Spinal cord (tissue), 10 donors: Measurements from ENCODE around the gene XKR8. TPM values are rescaled to one million over a fixed set of nuclear protein-coding genes. Genes with fewer than 3 reads are reported as not detected.
A peak's percentile ranks its signal among the peaks of the same experiment; 100 is the strongest.
"Not testable (repeated sequence)": the region's sequence is repeated elsewhere in the genome, so short reads cannot be mapped to it uniquely, and the experiment has no call there.

Source experiments
- DNase-seq, 6 donors: peaks; one replicate each; pipeline versions ENCODE4 v3.0.0 to v3.0.0-alpha.2; 2013 to 2015; ENCODE audit warnings: low spot score in 6 of 6, low read depth in 4 of 6
- H3K27ac ChIP-seq: one replicate; pipeline ENCODE4 v1.5.1; 2013; ENCODE audit warnings: low read depth, low read length, control low read depth
- H3K27me3 ChIP-seq: one replicate; pipeline ENCODE4 v1.6.1; 2013; ENCODE audit warnings: low read length; ENCODE audit not compliant: control insufficient read depth, insufficient read depth
- H3K36me3 ChIP-seq: one replicate; pipeline ENCODE4 v1.6.1; 2013; ENCODE audit warnings: low read length; ENCODE audit not compliant: control insufficient read depth, insufficient read depth
- H3K4me1 ChIP-seq: one replicate; pipeline ENCODE4 v1.6.1; 2013; ENCODE audit warnings: low read length; ENCODE audit not compliant: control insufficient read depth, insufficient read depth
- H3K4me3 ChIP-seq: one replicate; pipeline ENCODE4 v1.5.1; 2013; ENCODE audit warnings: low read depth, low read length, control low read depth
- H3K9me3 ChIP-seq: one replicate; pipeline ENCODE4 v1.6.1; 2013; ENCODE audit warnings: low read length; ENCODE audit not compliant: control insufficient read depth, insufficient read depth
- WGBS: methylation state at CpG from one replicate; pipeline ENCODE4 v1.1.5; 2013; ENCODE audit warnings: missing lambda C conversion rate; ENCODE audit not compliant: insufficient coverage; 5-methylcytosine and 5-hydroxymethylcytosine counted together
- polyA plus RNA-seq, 2 donors: library from polyadenylated mRNA; unstranded; fragments of 120-200 nt; gene quantifications; one replicate each; pipeline ENCODE4 v1.2.1, GENCODE V29; 2013; ENCODE audit not compliant: insufficient read length in 2 of 2
- total RNA-seq, 2 donors: library from RNA; depleted of rRNA in 1 of 2; stranded (reverse); fragments of 120-200 nt in 1 of 2; fragments of >200 nt in 1 of 2; gene quantifications; one replicate each; pipeline versions ENCODE4 v1.2.3 to v1.2.4, GENCODE V29; 2013 to 2014
- donor health status: healthy.

XKR8 gene
- total and polyA plus RNA-seq, 4 donors: 2.4 to 9.9 (median 5.9) TPM

DNA sequence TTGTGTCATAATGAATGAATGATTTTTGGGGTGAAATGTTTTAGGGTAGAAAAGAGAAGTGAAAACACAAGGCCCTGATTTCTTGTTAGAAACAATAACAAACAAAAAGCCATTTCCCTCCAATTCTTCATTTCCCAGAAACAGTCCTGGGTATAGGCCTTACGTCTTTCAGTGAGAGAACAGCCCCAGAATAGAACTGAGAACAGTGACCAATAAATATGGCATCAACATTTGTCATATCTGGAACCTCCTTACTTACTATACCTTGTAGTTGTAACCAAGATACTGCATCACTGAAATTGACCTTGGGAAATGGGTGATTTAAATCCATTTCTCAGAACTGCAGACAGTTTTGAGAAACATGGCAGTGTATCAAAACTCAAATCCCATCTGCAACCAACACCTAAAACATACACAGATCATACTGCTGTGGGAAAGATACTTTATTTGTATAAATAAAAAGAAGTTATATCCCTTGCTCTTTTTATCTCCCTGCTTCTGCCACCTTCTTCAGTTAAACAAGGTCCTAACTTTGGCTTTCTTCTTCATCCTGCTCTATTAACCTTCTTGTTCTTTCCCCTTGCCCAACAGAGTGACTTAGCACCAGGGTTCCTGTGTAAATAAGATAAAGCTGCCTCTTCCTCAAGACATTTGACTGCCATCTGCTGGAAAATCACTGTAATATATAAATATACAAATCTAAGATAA lies 19.5 kb downstream of the XKR8 start:
- Histone ChIP-seq H3K4me1 (no peaks in the 10 kb centered on the region), H3K9me3 (no peaks in the 10 kb centered on the region), H3K27ac (no peak overlapping the region), H3K27me3 (no peaks in the 10 kb centered on the region), H3K36me3 (peaks cover 19% of the 10 kb centered on the region), H3K4me3 (no peak overlapping the region)
- DNase-seq: peak in 2 of 6 donors; percentile 72 to 85
- WGBS: 100% methylated on average over 1 of the region's 1 CpG

DNA sequence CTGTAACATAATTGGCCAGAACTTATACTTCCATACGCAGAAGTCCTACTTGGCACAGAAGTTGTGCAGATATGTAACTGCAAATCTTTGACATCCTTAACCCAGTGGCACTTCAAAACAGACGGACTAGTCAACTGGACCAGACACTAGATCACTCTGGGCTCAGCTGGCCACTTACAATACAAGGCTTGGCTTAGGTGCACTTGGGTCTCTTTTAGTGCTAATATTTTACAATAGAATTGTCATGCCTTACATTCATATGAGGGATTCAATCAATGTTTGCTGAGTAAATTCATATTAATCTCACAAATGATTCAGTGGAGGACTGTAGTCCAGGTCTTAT lies 20.1 kb downstream of the XKR8 start:
- 80% methylated on average over 1 of the region's 2 CpGs for WGBS
- Histone ChIP-seq H3K4me1 (no peaks in the 10 kb centered on the region), H3K27me3 (no peaks in the 10 kb centered on the region), H3K27ac (no peak overlapping the region), H3K36me3 (peaks cover 19% of the 10 kb centered on the region), H3K4me3 (no peak overlapping the region), H3K9me3 (no peaks in the 10 kb centered on the region)
- no peak for DNase-seq

DNA sequence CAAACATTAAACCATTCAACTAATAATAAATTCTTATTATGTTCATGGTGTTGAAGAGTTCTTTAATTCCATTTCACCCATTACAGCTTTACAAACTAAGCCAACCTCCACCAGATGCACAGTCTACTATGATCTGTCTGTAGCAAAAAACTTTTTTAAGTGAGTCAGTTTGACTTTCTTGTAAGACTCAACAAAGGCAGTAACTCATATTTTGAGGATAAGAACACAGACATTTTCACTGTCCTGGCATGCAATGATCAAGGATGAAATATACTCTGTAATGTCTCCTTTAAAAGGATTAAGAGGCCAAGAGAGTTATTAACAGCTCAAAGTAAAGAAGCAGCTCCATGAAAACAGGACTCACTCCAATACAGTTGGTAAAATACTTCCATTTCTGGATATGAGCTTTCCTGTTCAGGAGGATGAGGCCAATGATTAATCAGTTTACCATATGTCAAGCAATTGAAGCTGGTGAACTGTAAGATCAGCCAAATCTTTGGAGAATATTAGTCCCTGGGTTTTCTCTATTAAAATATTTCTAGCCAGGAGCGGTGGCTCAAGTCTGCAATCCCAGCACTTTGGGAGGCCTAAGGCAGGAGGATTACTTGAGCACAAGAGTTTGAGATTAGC lies 20.6 kb downstream of the XKR8 start:
- H3K9me3 ChIP-seq: no peaks in the 10 kb centered on the region
- H3K27me3 ChIP-seq: no peaks in the 10 kb centered on the region
- H3K4me1 ChIP-seq: no peaks in the 10 kb centered on the region
- no peak for DNase-seq
- peaks cover 18% of the 10 kb centered on the region for H3K36me3 ChIP-seq
- no peak overlapping the region for H3K4me3 ChIP-seq
- no peak overlapping the region for H3K27ac ChIP-seq
- WGBS: no CpG with 5 or more reads among the region's 1 CpG

DNA sequence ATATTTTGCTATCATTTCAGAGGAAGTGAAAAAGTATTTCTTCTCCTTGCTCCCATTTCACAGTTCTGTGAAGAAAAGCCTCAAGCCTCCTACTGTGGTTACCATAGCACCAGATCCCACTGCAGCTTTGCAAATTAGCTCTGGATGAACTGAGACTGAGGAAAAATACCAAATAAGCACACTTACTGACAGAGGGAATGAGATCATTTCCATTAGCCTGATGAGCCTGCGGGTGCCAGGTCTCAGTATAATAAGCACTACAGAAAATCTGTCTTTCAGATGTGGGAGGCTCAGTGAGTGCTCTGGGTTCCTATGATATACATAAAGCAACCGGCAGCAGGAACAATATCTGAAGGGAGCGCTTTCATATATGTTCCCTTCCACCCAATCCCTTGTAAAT lies 21.4 kb downstream of the XKR8 start:
- H3K9me3 ChIP-seq: no peaks in the 10 kb centered on the region
- H3K4me1 ChIP-seq: no peaks in the 10 kb centered on the region
- DNase-seq: peak in 2 of 6 donors; percentile 62 to 92
- WGBS: no CpG with 5 or more reads among the region's 3 CpGs
- no peak overlapping the region for H3K27ac ChIP-seq
- no peaks in the 10 kb centered on the region for H3K27me3 ChIP-seq
- peaks cover 21% of the 10 kb centered on the region for H3K36me3 ChIP-seq
- no peak overlapping the region for H3K4me3 ChIP-seq

DNA sequence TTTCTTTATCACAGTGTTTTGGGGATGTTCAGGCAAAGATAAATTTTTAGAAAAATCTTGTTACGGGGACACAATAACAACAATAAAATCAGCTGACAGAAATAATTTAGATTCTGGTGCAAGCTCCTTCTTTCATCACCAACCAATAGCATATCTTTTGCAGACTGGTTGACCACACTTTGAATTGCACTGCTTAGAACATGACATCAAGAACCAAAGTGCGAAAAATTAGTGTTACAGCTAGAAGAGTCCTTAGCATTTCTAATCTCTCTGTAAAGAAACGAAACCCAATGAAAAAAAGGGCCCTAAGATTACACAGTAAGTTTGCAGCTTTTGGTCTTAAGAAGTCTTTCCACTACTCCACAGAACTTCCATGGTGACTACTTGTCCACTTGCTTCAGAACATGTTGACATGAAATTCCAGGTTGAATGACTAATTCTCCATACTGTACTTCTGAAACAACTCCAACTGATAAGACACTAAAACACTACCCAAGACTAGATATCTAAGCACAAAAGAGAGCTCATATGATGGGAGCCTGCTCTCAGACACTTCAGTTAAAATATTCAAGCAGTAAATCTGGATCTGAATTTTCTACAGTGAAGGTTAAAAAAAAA lies 31.3 kb downstream of the XKR8 start:
- no CpG with 5 or more reads among the region's 3 CpGs for WGBS
- H3K36me3 ChIP-seq: peaks cover 35% of the 10 kb centered on the region
- no peaks in the 10 kb centered on the region for H3K9me3 ChIP-seq
- DNase-seq: no peak
- no peak overlapping the region for H3K27ac ChIP-seq
- H3K4me3 ChIP-seq: no peak overlapping the region
- H3K27me3 ChIP-seq: no peaks in the 10 kb centered on the region
- no peaks in the 10 kb centered on the region for H3K4me1 ChIP-seq

DNA sequence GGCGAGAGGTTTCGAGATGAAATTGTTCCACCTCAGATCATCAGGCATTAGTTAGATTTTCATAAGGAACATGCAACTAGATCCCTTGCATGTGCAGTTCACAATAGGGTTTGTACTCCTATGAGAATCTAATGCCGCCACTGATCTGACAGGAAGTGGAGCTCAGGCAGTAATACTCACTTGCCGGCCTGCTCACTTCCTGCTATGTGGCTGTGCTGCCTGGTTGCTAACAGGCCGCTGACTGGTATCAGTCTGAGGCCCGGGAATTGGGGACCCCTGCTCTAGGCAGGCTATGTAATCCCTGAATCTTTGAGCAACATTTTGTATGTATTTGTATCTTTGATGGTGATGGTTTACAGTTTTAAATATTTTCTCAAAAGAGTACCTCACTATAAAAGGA lies 32.5 kb downstream of the XKR8 start:
- no peaks in the 10 kb centered on the region for H3K4me1 ChIP-seq
- WGBS: 87% methylated on average over 3 of the region's 6 CpGs
- peaks cover 40% of the 10 kb centered on the region for H3K36me3 ChIP-seq
- no peaks in the 10 kb centered on the region for H3K27me3 ChIP-seq
- no peak for DNase-seq
- no peaks in the 10 kb centered on the region for H3K9me3 ChIP-seq
- no peak overlapping the region for H3K4me3 ChIP-seq
- H3K27ac ChIP-seq: no peak overlapping the region

DNA sequence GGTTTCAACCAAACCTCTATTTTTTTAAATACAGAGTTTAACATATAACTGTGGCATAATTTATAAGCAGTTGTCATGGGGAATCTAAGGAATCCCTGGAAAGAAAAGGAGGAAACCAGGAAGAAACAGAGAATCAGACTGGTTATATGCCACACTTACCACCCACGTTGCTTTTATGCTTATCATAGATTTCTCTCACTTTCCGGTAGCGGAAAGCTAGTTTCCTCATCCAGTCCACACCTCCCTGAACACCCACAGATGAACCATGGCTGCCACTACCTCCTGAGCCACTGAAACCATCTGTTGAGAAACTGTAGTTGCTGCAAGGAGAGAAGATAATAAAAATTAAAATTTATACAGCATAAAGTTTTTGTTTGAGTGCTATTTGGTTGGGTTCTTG lies 33.5 kb downstream of the XKR8 start:
- Histone ChIP-seq H3K36me3 (peaks cover 37% of the 10 kb centered on the region), H3K27me3 (no peaks in the 10 kb centered on the region), H3K4me1 (no peaks in the 10 kb centered on the region), H3K27ac (no peak overlapping the region), H3K4me3 (no peak overlapping the region), H3K9me3 (no peaks in the 10 kb centered on the region)
- WGBS: no CpG with 5 or more reads among the region's 3 CpGs
- no peak for DNase-seq

DNA sequence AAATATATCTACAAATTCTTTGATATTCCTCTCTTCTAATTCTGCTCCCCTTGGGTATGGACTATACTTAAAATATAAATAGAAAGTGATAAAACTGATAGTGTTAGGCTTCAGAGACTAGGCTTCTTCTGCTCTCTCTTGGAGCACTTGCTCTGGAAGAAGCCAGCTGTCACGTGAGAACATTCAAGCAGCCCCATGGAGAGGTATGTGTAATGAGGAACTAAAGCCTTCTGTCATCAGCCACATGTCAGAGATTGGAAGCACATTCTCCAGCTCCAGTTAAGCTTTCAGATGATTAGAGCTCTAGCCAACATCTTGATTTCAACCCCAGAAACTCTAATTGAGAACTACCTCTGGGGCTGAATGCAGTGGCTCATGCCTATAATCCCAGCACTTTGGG lies 34.3 kb downstream of the XKR8 start:
- Histone ChIP-seq H3K4me3 (no peak overlapping the region), H3K27ac (no peak overlapping the region), H3K27me3 (no peaks in the 10 kb centered on the region), H3K9me3 (no peaks in the 10 kb centered on the region), H3K4me1 (no peaks in the 10 kb centered on the region), H3K36me3 (peaks cover 36% of the 10 kb centered on the region)
- DNase-seq: peak in 2 of 6 donors; percentile 19 to 29
- WGBS: no CpG with 5 or more reads among the region's 1 CpG

DNA sequence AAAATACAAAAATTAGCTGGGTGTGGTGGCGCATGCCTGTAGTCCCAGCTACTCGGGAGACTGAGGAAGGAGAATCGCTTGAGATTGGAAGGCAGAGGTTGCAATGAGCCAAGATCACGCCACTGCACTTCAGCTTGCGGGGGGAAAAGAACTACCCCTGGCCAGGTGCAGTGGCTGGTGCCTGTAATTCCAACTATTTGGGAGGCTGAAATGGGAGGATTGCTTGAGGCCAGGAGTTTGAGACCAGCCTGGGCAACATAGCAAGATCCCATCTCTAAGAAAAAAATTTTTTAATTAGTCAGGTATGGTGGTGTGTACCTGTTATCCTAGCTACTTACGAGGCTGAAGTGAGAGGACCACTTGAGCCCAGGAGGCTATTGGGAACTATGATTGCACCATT lies 34.8 kb downstream of the XKR8 start:
- not testable (repeated sequence) for H3K4me3 ChIP-seq, H3K27me3 ChIP-seq, DNase-seq, H3K9me3 ChIP-seq, H3K27ac ChIP-seq, H3K4me1 ChIP-seq
- 100% methylated on average over 4 of the region's 6 CpGs for WGBS
- H3K36me3 ChIP-seq: peaks cover 33% of the 10 kb centered on the region

DNA sequence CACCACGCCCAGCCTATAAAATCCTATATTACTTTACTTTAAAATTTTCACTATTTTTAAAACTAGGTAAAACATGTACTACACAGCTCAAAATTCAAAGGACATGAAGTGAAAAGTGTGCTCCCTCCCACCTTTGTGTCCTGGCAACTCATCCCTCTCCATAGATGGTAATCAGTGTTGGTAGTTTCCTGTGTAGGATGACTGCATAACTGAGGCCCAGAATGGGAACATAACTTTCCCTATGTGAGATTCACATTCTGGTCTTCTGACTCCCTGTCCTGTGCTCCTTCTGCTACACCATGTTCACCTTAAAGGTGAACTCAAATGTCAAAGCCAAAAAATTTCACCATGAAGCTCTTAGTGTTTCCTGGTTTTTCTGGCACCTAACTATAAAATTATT lies 39.3 kb downstream of the XKR8 start:
- Histone ChIP-seq H3K27ac (no peak overlapping the region), H3K4me3 (no peak overlapping the region), H3K9me3 (no peaks in the 10 kb centered on the region), H3K36me3 (peaks cover 42% of the 10 kb centered on the region), H3K27me3 (no peaks in the 10 kb centered on the region), H3K4me1 (no peaks in the 10 kb centered on the region)
- no CpG with 5 or more reads among the region's 1 CpG for WGBS
- DNase-seq: no peak
